SH-SY5Y (cell line): ENCODE results near the gene PDZRN3.
A peak's percentile ranks its signal among the peaks of the same experiment; 100 is the strongest.

Experiments
- GATA2 ChIP-seq: IDR thresholded peaks from 2 replicates; pipeline ENCODE4 v1.6.1; 2011; ENCODE audit warnings: mild to moderate bottlenecking, low read depth, low read length
- GATA3 ChIP-seq: IDR thresholded peaks from 2 replicates; pipeline ENCODE4 v1.6.1; 2011; ENCODE audit warnings: low read depth, mild to moderate bottlenecking, low read length, moderate library complexity

The PDZRN3 gene

GRCh38 chr3:73380735-73381532, 243.8 kb downstream of the PDZRN3 start:
- no peak for TF ChIP-seq GATA2

GRCh38 chr3:73379465-73379864, 245.3 kb downstream of the PDZRN3 start:
- no peak for TF ChIP-seq GATA3
- no peak for TF ChIP-seq GATA2

GRCh38 chr3:73378207-73378606, 246.5 kb downstream of the PDZRN3 start:
- TF ChIP-seq GATA2 (no peak), GATA3 (no peak)

- no peak for TF ChIP-seq GATA2
- no peak for TF ChIP-seq GATA3
Measured at GRCh38 chr3:73365756-73366397, 258.9 kb downstream of the PDZRN3 start.

GRCh38 chr3:73364517-73364916, 260.2 kb downstream of the PDZRN3 start:
- TF ChIP-seq GATA2: no peak
- TF ChIP-seq GATA3: no peak

- TF ChIP-seq GATA2 (no peak), GATA3 (no peak)
Measured at GRCh38 chr3:73363093-73363492, 261.6 kb downstream of the PDZRN3 start.

- TF ChIP-seq GATA2: peak; percentile 79
- no peak; the same call in 1 of the 2 replicates for TF ChIP-seq GATA3
Measured at GRCh38 chr3:73361591-73361990, 263.1 kb downstream of the PDZRN3 start.

- TF ChIP-seq GATA2 (no peak), GATA3 (no peak)
Measured at GRCh38 chr3:73353649-73354217, 271.0 kb downstream of the PDZRN3 start.

GRCh38 chr3:73352841-73353645, 271.7 kb downstream of the PDZRN3 start:
- no peak for TF ChIP-seq GATA3
- no peak for TF ChIP-seq GATA2

- no peak for TF ChIP-seq GATA3
- TF ChIP-seq GATA2: 0 out of 2 replicates have a peak, but pooled peaks have one; percentile 18
Measured at GRCh38 chr3:73351423-73352071, 273.2 kb downstream of the PDZRN3 start.

- TF ChIP-seq GATA3 (no peak), GATA2 (no peak)
Measured at GRCh38 chr3:73350996-73351395, 273.7 kb downstream of the PDZRN3 start.

GRCh38 chr3:73349657-73350056, 275.1 kb downstream of the PDZRN3 start:
- TF ChIP-seq GATA3 (no peak), GATA2 (no peak)

- TF ChIP-seq GATA3: no peak
Measured at GRCh38 chr3:73342077-73342476, 282.7 kb downstream of the PDZRN3 start.

- TF ChIP-seq GATA2 (no peak), GATA3 (no peak)
Measured at GRCh38 chr3:73341272-73341935, 283.3 kb downstream of the PDZRN3 start.
